Dendritic cell treated with granulocyte-macrophage colony-stimulating factor and Interleukin-4, amounts not matched to agents 40 ng/mL and 50 ng/mL, for 4 days (primary cell): ENCODE results near the gene AOAH.
"Not testable (repeated sequence)": the region's sequence is repeated elsewhere in the genome, so short reads cannot be mapped to it uniquely, and the experiment has no call there.

Source experiments
- H3K27ac Mint-ChIP-seq: one replicate; pipeline ENCODE4 v1.8.0; 2022; ENCODE audit warnings: mild to moderate bottlenecking, mixed read lengths
- H3K27me3 Mint-ChIP-seq: one replicate; pipeline ENCODE4 v1.8.0; 2022; ENCODE audit warnings: mild to moderate bottlenecking, mixed read lengths
- H3K36me3 Mint-ChIP-seq: one replicate; pipeline ENCODE4 v1.8.0; 2022; ENCODE audit warnings: low read depth, mixed read lengths
- H3K4me1 Mint-ChIP-seq: one replicate; pipeline ENCODE4 v1.8.0; 2022; ENCODE audit warnings: low read depth, mixed read lengths
- H3K4me3 Mint-ChIP-seq: one replicate; pipeline ENCODE4 v1.8.0; 2022; ENCODE audit warnings: mild to moderate bottlenecking, moderate library complexity, mixed read lengths
- H3K9me3 Mint-ChIP-seq: one replicate; pipeline ENCODE4 v1.8.0; 2022; ENCODE audit warnings: mixed read lengths
- intact Hi-C: fragments of 100-400 bp; cut with micrococcal nuclease; formaldehyde crosslinking; loops from one replicate; pipeline ENCODE4 v1.15.0; 2022

The AOAH gene

GRCh38 chr7:36475381-36475780 lies 248.9 kb downstream of the AOAH start:
- Mint-ChIP-seq H3K27ac (no peak overlapping the region), H3K36me3 (no peaks in the 10 kb centered on the region), H3K27me3 (no peaks in the 10 kb centered on the region), H3K9me3 (peaks cover 24% of the 10 kb centered on the region), H3K4me1 (peaks cover 10% of the 10 kb centered on the region), H3K4me3 (no peak overlapping the region)
- intact Hi-C loops, result no loop called here

GRCh38 chr7:36475011-36475342 lies 249.3 kb downstream of the AOAH start:
- H3K9me3 Mint-ChIP-seq, result peaks cover 20% of the 10 kb centered on the region
- no peaks in the 10 kb centered on the region for H3K36me3 Mint-ChIP-seq
- H3K4me1 Mint-ChIP-seq, result peaks cover 10% of the 10 kb centered on the region
- H3K27me3 Mint-ChIP-seq, result no peaks in the 10 kb centered on the region
- intact Hi-C loops, result no loop called here
- H3K4me3 Mint-ChIP-seq, result no peak overlapping the region
- no peak overlapping the region for H3K27ac Mint-ChIP-seq

GRCh38 chr7:36474283-36475010 lies 249.8 kb downstream of the AOAH start:
- H3K27me3 Mint-ChIP-seq, result no peaks in the 10 kb centered on the region
- H3K4me1 Mint-ChIP-seq, result peaks cover 10% of the 10 kb centered on the region
- no peak overlapping the region for H3K4me3 Mint-ChIP-seq
- no peaks in the 10 kb centered on the region for H3K36me3 Mint-ChIP-seq
- peaks cover 15% of the 10 kb centered on the region for H3K9me3 Mint-ChIP-seq
- intact Hi-C loops, result loop anchor here (5.0 kb wide), 1 partner anchor 723 kb away; no protein-coding TSS in a partner anchor
- no peak overlapping the region for H3K27ac Mint-ChIP-seq

- Mint-ChIP-seq H3K4me3 (no peak overlapping the region), H3K27ac (no peak overlapping the region), H3K9me3 (peaks cover 7% of the 10 kb centered on the region), H3K4me1 (peaks cover 10% of the 10 kb centered on the region), H3K36me3 (no peaks in the 10 kb centered on the region), H3K27me3 (no peaks in the 10 kb centered on the region)
- intact Hi-C loops, result loop anchor here (5.0 kb wide), 1 partner anchor 724 kb away; no protein-coding TSS in a partner anchor
These were observed 250.6 kb downstream of the AOAH start for GRCh38 chr7:36473454-36474282.

- H3K4me3 Mint-ChIP-seq, result no peak overlapping the region
- H3K27ac Mint-ChIP-seq, result no peak overlapping the region
- H3K27me3 Mint-ChIP-seq, result peaks cover 1% of the 10 kb centered on the region
- H3K36me3 Mint-ChIP-seq, result no peaks in the 10 kb centered on the region
- H3K9me3 Mint-ChIP-seq, result peaks cover 7% of the 10 kb centered on the region
- intact Hi-C loops, result loop anchor here (5.0 kb wide), 1 partner anchor 725 kb away; no protein-coding TSS in a partner anchor
- H3K4me1 Mint-ChIP-seq, result peaks cover 10% of the 10 kb centered on the region
These were observed 252.1 kb downstream of the AOAH start for GRCh38 chr7:36472141-36472729.

GRCh38 chr7:36469236-36469635 lies 255.1 kb downstream of the AOAH start:
- Mint-ChIP-seq H3K4me1 (peaks cover 11% of the 10 kb centered on the region), H3K27me3 (peaks cover 1% of the 10 kb centered on the region), H3K9me3 (peaks cover 9% of the 10 kb centered on the region), H3K27ac (no peak overlapping the region), H3K36me3 (no peaks in the 10 kb centered on the region), H3K4me3 (no peak overlapping the region)
- intact Hi-C loops, result no loop called here

GRCh38 chr7:36468370-36469101 lies 255.8 kb downstream of the AOAH start:
- Mint-ChIP-seq H3K36me3 (no peaks in the 10 kb centered on the region), H3K27ac (no peak overlapping the region), H3K4me3 (no peak overlapping the region), H3K9me3 (peaks cover 9% of the 10 kb centered on the region), H3K27me3 (peaks cover 1% of the 10 kb centered on the region), H3K4me1 (peaks cover 5% of the 10 kb centered on the region)
- intact Hi-C loops, result no loop called here

- H3K27me3 Mint-ChIP-seq, H3K4me1 Mint-ChIP-seq, H3K36me3 Mint-ChIP-seq, intact Hi-C loops, H3K27ac Mint-ChIP-seq, H3K4me3 Mint-ChIP-seq, H3K9me3 Mint-ChIP-seq: not testable (repeated sequence)
These were observed 258.3 kb downstream of the AOAH start for GRCh38 chr7:36466001-36466400.

- Mint-ChIP-seq H3K9me3 (peaks cover 9% of the 10 kb centered on the region), H3K27ac (no peak overlapping the region), H3K27me3 (peaks cover 2% of the 10 kb centered on the region), H3K4me3 (no peak overlapping the region), H3K36me3 (no peaks in the 10 kb centered on the region), H3K4me1 (peaks cover 5% of the 10 kb centered on the region)
- intact Hi-C loops, result no loop called here
These were observed 260.0 kb downstream of the AOAH start for GRCh38 chr7:36464271-36464670.
